B cell (primary cell): ENCODE data around the gene HSD17B2.

Source experiments
- CTCF ChIP-seq: fragments of 200-600 bp; IDR thresholded peaks from one replicate; pipeline ENCODE4 v1.8.0; 2022; ENCODE audit warnings: antibody characterized with exemption, mild to moderate bottlenecking
- EZH2 ChIP-seq: IDR thresholded peaks from 2 replicates; pipeline ENCODE4 v1.6.1; 2012; ENCODE audit warnings: borderline replicate concordance, low read depth, mild to moderate bottlenecking, moderate library complexity, low read length; ENCODE audit not compliant: insufficient read depth, poor library complexity, severe bottlenecking

GRCh38 chr16:82044585-82044911 lies 9.5 kb downstream of the HSD17B2 start:
- TF ChIP-seq CTCF (no peak), EZH2 (no peak)
